ENCODE measurements around the gene PCDH15. TPM values are rescaled to one million over a fixed set of nuclear protein-coding genes. Genes with fewer than 3 reads are reported as not detected.
A peak's percentile ranks its signal among the peaks of the same experiment; 100 is the strongest.

The PCDH15 gene
- total and polyA plus RNA-seq, 2 of the 13 experiments (the other 11 are each of a cell fraction or from before 2014, with no cell fraction given): not detected

- TF ChIP-seq GMEB2 (CRISPR knock-in tag; IDR thresholded peaks at IDR 0.05; ENCODE audit: low read depth) (no peak), MAFK (conservative IDR thresholded peaks at IDR 0.05 in 1 of 2, IDR thresholded peaks at IDR 0.05 in 1 of 2; ENCODE audit: low read length in 2 of 2) (no peak), PATZ1 (CRISPR knock-in tag; IDR thresholded peaks at IDR 0.05) (no peak), ZNF256 (CRISPR knock-in tag; conservative IDR thresholded peaks at IDR 0.05) (no peak)
These were observed 663.6 kb downstream of the PCDH15 start (continued) for GRCh38 chr10:54137396-54137795.

- POLR2A ChIA-PET: no interaction called here
- no peaks in the 10 kb centered on the region for H3K27me3 ChIP-seq (ENCODE audit: control insufficient read depth in 1 of 2, insufficient read depth in 2 of 2, low read length in 2 of 2)
- no TSS peak for BruUV-seq (replicated peaks)
- TF ChIP-seq ZNF614 (CRISPR knock-in tag; IDR thresholded peaks at IDR 0.05; ENCODE audit: borderline replicate concordance) (no peak), ZNF619 (CRISPR knock-in tag; IDR thresholded peaks at IDR 0.05) (no peak), CTCF (CRISPR knock-in tag; IDR thresholded peaks at IDR 0.05) (peak; percentile 15; the same call in 1 of the 2 replicates), STAG1 (CRISPR knock-in tag; IDR thresholded peaks at IDR 0.05) (peak; percentile 16; the same call in 1 of the 2 replicates), RCOR2 (CRISPR knock-in tag; IDR thresholded peaks at IDR 0.05) (no peak), ZHX2 (IDR thresholded peaks at IDR 0.05; ENCODE audit: low read depth) (no peak), ZHX2 (CRISPR knock-in tag; IDR thresholded peaks at IDR 0.05; ENCODE audit: borderline replicate concordance) (no peak), ZNF550 (CRISPR knock-in tag; IDR thresholded peaks at IDR 0.05; ENCODE audit: borderline replicate concordance) (no peak)
These were observed 667.8 kb downstream of the PCDH15 start for GRCh38 chr10:54133203-54133602.

More at GRCh38 chr10:54133203-54133602, 667.8 kb downstream of the PCDH15 start:
- H3K4me1 ChIP-seq (ENCODE audit: insufficient read depth, low read length): no peaks in the 10 kb centered on the region
- H3K36me3 ChIP-seq (replicated peaks in 1 of 2; ENCODE audit: control insufficient read depth in 1 of 2, insufficient read depth in 2 of 2, low read length in 2 of 2): no peaks in the 10 kb centered on the region
- FAIRE-seq (no peak), DNase-seq (ENCODE audit: low spot score) (no peak), ATAC-seq (no peak)
- 1% methylated on average over 3 of the region's 3 CpGs for WGBS (ENCODE audit: low lambda C conversion rate)
- no peak overlapping the region for H3K4me3 ChIP-seq (replicated peaks in 1 of 3; ENCODE audit: insufficient read depth in 1 of 3, low read depth in 2 of 3, low read length in 3 of 3)
- in situ Hi-C loops (cut with HindIII; ENCODE audit: extremely low pct_ligation_motif_present, low pct_unique_long_range_greater_than_20kb) (no loop called here), intact Hi-C loops (cut with micrococcal nuclease; ENCODE audit: unreplicated experiment) (loop anchor here (1.0 kb wide), 1 partner anchor 269 kb away; no protein-coding TSS in a partner anchor)
- H3K9me3 ChIP-seq (ENCODE audit: low read length): peaks cover 9% of the 10 kb centered on the region
- no peak overlapping the region for H2AFZ ChIP-seq (ENCODE audit: low read length)
- no peak overlapping the region for H3K27ac ChIP-seq (ENCODE audit: extremely low read length, insufficient read depth, low read length)
- H4K20me1 ChIP-seq (ENCODE audit: insufficient read depth, low read length): no peaks in the 10 kb centered on the region
- no peaks in the 10 kb centered on the region for H3K79me2 ChIP-seq (ENCODE audit: insufficient read depth, low read length)
- H3K9ac ChIP-seq (ENCODE audit: insufficient read depth, low read depth, low read length): no peak overlapping the region
- CTCF ChIA-PET (ENCODE audit: low intra/inter-chr PET ratio, low total read pairs): no interaction called here
- no peak overlapping the region for H3K4me2 ChIP-seq (ENCODE audit: low read depth, low read length)

Measured in HepG2 (cell line).